Measurements from ENCODE around the gene APMAP.

Gene APMAP

DNA sequence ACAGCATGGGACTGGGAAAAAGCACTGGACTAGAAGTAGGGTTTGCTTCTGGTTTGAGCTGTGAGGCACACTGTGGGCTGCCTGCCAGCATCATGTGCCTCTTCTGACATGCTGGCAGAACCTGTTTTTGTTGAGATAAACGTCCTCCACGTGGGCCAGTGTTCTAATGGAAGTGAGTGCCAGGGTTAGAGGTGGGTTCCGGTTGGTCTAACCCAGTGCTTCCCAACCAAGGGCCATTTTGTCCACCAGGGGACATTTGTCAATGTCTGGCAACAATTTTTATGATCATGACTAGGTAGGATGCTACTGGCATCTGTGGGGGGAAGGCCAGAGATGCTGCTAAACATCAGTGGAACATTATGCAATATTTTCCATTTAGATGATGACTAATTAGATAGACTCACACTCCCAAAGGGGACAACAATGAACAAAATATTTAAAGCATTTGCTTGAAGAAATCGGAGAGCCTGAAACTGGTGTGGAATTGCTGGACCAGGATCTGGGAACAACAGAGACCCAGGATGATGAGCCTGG is 7.8 kb upstream of the APMAP start:
- H3K36me3 ChIP-seq (ENCODE audit: insufficient read depth, low read depth, low read length): no peaks in the 10 kb centered on the region
- H3K27ac ChIP-seq (ENCODE audit: low read length): no peak overlapping the region
- H3K4me1 ChIP-seq (ENCODE audit: insufficient read depth, low read length): no peaks in the 10 kb centered on the region
- H3K27me3 ChIP-seq (ENCODE audit: insufficient read depth, low read length): peaks cover 26% of the 10 kb centered on the region
- H3K9ac ChIP-seq (ENCODE audit: low read depth, low read length): no peak overlapping the region
- no peak overlapping the region for H3K4me3 ChIP-seq (ENCODE audit: low read length)
- no peaks in the 10 kb centered on the region for H3K9me3 ChIP-seq (ENCODE audit: insufficient read depth, low read depth, low read length)

DNA sequence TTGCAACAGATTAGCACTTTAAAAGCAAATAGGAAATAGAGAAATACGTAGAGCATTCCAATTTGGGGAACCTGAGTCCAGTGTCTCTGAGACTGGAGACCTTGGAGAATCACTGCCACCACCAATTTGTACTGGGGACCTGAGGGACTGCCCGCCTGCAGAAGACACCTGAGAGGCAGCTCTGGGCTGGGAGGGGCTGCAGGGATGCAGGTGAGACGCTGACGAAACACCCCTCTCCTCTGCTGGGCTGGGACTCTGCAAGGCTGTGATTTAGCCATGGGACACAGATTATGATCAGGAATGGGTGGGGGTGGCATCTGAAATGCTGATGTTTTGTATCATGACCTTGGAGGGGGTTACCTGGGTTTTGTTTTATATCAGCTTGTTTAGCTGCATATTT is 7.0 kb upstream of the APMAP start:
- no peak overlapping the region for H3K9ac ChIP-seq (ENCODE audit: low read depth, low read length)
- no peaks in the 10 kb centered on the region for H3K9me3 ChIP-seq (ENCODE audit: insufficient read depth, low read depth, low read length)
- H3K36me3 ChIP-seq (ENCODE audit: insufficient read depth, low read depth, low read length): no peaks in the 10 kb centered on the region
- H3K27ac ChIP-seq (ENCODE audit: low read length): no peak overlapping the region
- no peak overlapping the region for H3K4me3 ChIP-seq (ENCODE audit: low read length)
- peaks cover 26% of the 10 kb centered on the region for H3K27me3 ChIP-seq (ENCODE audit: insufficient read depth, low read length)
- H3K4me1 ChIP-seq (ENCODE audit: insufficient read depth, low read length): no peaks in the 10 kb centered on the region

DNA sequence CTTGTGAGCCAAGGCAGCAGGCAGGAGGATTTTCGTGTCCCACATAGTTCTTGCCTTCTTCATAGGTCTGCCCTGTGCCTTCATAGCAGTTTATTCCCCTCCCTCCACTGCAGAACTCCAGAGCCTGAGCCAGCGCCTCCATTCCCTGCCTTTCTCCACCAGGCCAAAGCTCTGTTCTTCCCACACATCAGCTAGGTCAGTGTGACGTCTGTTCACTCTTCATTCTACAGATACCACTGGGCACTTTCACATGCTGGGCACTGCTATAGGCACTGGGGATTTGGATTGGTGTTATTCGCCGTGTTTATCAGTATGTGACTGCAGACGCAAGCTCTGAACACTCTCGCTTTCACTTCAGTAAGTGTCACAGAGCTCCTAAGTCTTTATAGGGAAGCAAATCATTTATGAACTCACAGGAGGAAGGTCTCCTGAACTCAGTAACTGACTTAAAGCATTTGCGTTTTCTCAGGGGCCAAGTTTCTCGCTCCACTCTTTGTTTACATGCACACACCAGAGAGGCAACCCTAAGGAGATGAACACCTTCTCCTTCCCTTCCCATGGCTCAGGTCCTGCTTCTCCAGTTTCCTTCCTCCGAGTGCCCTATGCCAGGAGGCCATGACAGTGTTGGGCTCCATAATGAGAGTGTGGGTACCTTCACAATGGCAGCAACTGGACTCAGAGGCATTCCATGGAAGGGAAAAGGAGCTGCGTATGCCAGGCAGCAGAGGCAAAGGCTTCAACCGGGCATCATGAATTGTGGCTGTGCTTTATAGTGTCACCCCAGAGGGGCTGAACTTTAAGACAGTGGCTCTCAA is 6.3 kb upstream of the APMAP start:
- Histone ChIP-seq H3K9ac (ENCODE audit: low read depth, low read length) (no peak overlapping the region), H3K4me3 (ENCODE audit: low read length) (no peak overlapping the region)

DNA sequence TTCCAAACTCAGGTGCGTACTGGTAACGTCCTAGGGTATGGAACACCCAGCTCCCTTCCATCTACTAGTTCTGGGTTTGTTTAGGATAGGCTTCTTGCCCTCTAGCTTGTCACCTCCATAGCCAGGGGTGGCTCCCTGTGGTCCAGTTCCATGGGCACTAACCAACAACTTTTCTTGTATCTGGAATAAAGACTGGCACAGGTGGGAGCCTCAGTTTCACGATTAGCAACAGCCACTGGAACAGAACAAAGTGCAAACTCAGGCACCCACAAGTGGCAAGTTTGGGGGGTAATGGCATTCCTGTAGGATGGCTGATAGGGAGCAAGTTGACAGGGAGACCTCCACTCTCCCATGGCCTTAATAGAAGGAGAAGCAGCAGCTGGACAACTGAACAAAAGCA is 5.6 kb upstream of the APMAP start:
- no peak overlapping the region for H3K9ac ChIP-seq (ENCODE audit: low read depth, low read length)
- H3K27me3 ChIP-seq (ENCODE audit: insufficient read depth, low read length): peaks cover 26% of the 10 kb centered on the region
- H3K4me1 ChIP-seq (ENCODE audit: insufficient read depth, low read length): peaks cover under 1% of the 10 kb centered on the region; the same call in 1 of the 2 replicates
- H3K36me3 ChIP-seq (ENCODE audit: insufficient read depth, low read depth, low read length): no peaks in the 10 kb centered on the region
- H3K27ac ChIP-seq (ENCODE audit: low read length): no peak overlapping the region
- H3K9me3 ChIP-seq (ENCODE audit: insufficient read depth, low read depth, low read length): no peaks in the 10 kb centered on the region
- no peak overlapping the region for H3K4me3 ChIP-seq (ENCODE audit: low read length)

More for the DNA sequence above, 6.3 kb upstream of the APMAP start:
- H3K36me3 ChIP-seq (ENCODE audit: insufficient read depth, low read depth, low read length): no peaks in the 10 kb centered on the region
- peaks cover 26% of the 10 kb centered on the region for H3K27me3 ChIP-seq (ENCODE audit: insufficient read depth, low read length)
- no peaks in the 10 kb centered on the region for H3K4me1 ChIP-seq (ENCODE audit: insufficient read depth, low read length)
- no peak overlapping the region for H3K27ac ChIP-seq (ENCODE audit: low read length)
- H3K9me3 ChIP-seq (ENCODE audit: insufficient read depth, low read depth, low read length): no peaks in the 10 kb centered on the region

DNA sequence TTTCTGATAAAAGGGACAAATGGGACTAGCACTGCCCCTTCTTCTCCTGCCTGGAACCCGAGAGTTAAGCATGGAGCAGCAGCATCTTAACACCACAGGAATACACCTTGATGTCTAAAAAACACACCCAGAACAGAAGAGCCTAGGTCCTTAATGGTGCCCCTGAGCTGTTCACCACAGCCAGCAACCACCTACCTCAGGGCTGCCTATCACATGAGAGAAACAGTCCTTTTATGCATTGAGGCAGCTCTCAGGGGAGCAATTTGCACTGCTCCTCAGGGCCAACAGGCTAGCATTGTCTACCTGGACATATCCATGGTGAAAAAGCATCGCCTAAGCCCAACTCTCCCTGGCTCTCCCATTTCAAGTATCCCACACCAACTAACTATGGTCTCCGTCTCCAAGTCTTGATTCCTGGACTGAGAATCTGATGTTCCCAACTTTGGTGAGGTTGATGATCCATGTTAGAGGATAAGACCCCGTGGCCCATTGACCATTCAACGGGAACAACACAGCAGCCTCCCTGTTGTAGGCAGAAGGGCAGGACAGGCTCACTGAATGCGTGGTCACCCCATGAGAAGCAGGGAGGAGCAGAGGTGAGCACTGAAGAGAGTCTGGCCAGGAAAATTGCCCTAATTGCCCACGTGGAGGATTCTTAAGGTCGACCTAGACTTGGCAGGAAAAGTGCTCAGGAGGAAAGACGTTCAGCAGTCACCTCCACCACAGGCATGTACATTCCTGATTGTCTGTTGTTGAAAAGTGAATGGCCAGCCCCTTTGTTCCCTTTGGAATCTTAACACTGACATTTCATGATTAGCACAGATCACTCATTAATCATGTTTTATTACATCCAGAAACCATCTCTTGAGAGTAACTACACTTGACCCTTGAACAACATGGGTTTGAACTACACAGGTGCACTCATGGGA is 4.2 kb upstream of the APMAP start:
- H3K4me1 ChIP-seq (ENCODE audit: insufficient read depth, low read length): peaks cover 2% of the 10 kb centered on the region; the same call in 1 of the 2 replicates
- no peak overlapping the region for H3K4me3 ChIP-seq (ENCODE audit: low read length)
- no peak overlapping the region for H3K9ac ChIP-seq (ENCODE audit: low read depth, low read length)
- H3K27ac ChIP-seq (ENCODE audit: low read length): no peak overlapping the region
- H3K9me3 ChIP-seq (ENCODE audit: insufficient read depth, low read depth, low read length): no peaks in the 10 kb centered on the region
- H3K36me3 ChIP-seq (ENCODE audit: insufficient read depth, low read depth, low read length): no peaks in the 10 kb centered on the region
- H3K27me3 ChIP-seq (ENCODE audit: insufficient read depth, low read length): peaks cover 26% of the 10 kb centered on the region

DNA sequence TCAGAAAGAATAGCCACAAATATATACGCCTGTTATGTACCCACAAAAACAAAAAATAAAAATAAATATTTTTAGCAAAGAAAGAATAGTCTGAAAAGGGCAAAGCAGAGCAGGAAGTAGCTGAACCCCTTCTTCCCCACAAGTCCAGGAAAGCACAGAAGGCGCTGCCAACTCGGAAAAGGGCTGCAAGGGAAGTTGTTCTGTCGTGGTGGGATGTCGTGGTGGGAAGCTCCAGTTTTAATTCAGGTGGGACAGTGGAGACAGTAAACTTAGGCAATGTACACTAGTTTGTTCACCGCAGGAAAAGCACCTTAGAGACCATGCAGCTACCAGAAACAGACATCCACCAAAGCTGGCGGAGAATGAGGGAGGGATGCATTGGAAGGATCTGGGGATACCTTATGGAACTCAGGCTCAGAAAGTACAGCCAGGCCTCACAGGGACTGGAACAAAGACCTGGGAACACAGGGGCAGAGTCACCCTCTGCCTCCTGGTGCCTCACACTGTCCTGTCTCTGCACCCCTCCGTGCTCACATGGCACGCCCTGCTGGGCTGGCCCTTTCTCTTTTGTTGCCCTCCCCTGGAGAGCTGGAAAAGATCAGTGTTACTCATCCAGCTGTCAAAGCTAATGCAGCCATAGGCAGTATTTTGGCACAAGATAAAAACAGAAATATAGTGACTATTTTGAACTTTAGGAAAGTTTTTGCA is 3.3 kb upstream of the APMAP start:
- Histone ChIP-seq H3K27ac (ENCODE audit: low read length) (no peak overlapping the region), H3K9me3 (ENCODE audit: insufficient read depth, low read depth, low read length) (no peaks in the 10 kb centered on the region), H3K36me3 (ENCODE audit: insufficient read depth, low read depth, low read length) (no peaks in the 10 kb centered on the region), H3K27me3 (ENCODE audit: insufficient read depth, low read length) (peaks cover 26% of the 10 kb centered on the region), H3K4me1 (ENCODE audit: insufficient read depth, low read length) (peaks cover 2% of the 10 kb centered on the region; the same call in 1 of the 2 replicates), H3K9ac (ENCODE audit: low read depth, low read length) (no peak overlapping the region), H3K4me3 (ENCODE audit: low read length) (no peak overlapping the region)

DNA sequence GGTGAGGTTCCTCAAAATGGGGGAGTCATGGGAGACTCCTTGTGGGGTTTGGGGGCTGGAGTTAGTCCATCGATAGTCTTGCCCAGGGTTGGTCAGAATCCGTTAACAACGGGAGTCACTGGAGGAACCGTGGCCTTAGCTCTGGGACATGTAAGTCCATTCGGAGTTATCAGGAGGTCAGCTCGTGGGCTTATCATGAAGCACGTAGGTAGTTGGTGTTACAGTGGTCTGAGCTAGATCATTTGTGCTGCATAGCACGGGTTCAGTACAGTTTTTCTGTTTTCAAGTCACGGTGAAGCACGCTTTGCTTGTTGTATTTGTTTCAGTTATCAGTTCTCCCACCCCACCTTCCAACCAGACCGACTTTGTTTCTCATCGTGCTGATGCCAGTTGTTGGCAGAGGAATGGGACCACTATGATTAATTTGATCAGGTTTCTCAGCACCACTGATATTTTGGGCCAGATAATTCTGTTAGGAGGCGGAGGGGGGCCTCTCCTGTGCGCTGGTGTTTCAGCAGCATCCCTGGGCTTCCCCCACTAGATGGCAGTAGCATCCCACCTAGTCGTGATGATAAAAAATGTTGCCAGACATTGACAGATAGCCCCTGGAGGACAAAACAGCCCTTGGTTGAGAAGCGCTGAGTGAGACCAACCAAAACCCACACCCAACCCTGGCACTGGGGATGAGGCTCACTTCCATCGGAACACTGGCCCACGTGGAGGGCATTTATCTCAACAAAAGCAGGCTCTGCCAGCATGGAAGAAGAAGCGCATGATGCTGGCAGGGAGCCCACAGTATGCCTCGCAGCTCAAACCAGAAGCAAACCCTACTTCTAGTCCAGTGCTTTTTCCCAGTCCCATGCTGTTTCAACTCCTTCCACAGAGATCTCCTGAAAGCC is 2.2 kb upstream of the APMAP start:
- Histone ChIP-seq H3K9ac (ENCODE audit: low read depth, low read length) (no peak overlapping the region), H3K36me3 (ENCODE audit: insufficient read depth, low read depth, low read length) (no peaks in the 10 kb centered on the region), H3K9me3 (ENCODE audit: insufficient read depth, low read depth, low read length) (no peaks in the 10 kb centered on the region), H3K27ac (ENCODE audit: low read length) (no peak overlapping the region), H3K4me3 (ENCODE audit: low read length) (no peak overlapping the region), H3K4me1 (ENCODE audit: insufficient read depth, low read length) (peaks cover 2% of the 10 kb centered on the region; the same call in 1 of the 2 replicates), H3K27me3 (ENCODE audit: insufficient read depth, low read length) (peaks cover 20% of the 10 kb centered on the region; the same call in 1 of the 2 replicates)

DNA sequence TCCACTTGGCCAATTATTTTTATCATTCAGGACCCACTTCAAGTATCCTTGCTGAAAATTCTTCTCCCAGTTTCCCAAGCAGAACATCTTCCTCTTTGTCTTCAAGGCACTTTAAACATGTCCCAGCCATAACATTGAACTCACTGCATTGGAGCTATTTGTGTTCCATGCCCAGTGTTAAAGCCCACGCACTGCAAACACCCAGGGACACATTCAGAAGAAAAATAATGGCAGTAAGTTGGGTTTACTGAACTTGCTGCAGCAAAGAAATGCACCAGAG is 1.6 kb upstream of the APMAP start:
- Histone ChIP-seq H3K27me3 (ENCODE audit: insufficient read depth, low read length) (peaks cover 15% of the 10 kb centered on the region; the same call in 1 of the 2 replicates), H3K9me3 (ENCODE audit: insufficient read depth, low read depth, low read length) (no peaks in the 10 kb centered on the region), H3K4me3 (ENCODE audit: low read length) (no peak overlapping the region), H3K9ac (ENCODE audit: low read depth, low read length) (no peak overlapping the region), H3K27ac (ENCODE audit: low read length) (no peak overlapping the region), H3K36me3 (ENCODE audit: insufficient read depth, low read depth, low read length) (no peaks in the 10 kb centered on the region), H3K4me1 (ENCODE audit: insufficient read depth, low read length) (peaks cover 2% of the 10 kb centered on the region; the same call in 1 of the 2 replicates)

DNA sequence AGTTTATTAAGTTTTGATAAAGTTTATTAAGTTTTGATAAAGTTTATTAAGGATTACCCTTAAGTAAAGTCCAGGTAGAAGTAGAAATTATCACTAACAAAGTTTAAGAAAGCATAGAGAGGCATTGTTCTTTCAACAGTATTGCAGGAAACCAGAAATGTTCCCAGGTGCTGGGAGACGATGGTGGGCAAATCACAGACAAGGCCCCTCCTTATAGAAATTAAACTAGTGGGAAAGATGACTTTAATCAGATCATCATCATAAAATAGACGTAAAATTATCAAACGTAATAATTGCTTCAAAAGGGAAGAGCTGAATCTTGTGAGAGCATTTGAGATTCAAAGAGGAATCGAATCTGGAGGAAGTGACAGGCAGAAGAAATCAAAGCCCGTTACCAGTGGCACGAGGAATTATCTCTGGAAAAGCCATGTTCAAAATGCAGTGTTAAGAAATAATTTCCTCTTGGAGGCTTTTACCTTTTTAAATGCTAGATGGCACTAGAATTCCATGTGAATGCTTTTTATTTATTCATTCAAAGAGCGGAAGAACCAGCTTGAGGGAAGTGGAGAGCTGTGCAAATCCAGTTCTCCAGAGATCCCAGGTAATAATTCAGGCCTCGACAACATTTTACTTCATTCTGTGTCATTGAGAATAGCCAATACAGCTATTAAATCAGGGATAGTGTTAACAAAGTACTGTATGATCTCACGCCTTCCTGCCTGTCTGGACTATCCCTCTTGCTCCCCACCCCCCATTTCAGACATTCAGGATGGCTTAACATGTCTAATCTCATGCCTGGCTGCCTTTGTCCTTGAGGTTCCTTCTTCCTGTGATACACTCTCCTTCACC is 1.0 kb upstream of the APMAP start:
- Histone ChIP-seq H3K9ac (ENCODE audit: low read depth, low read length) (peak overlapping the region; percentile 86; the same call in 1 of the 2 replicates), H3K36me3 (ENCODE audit: insufficient read depth, low read depth, low read length) (no peaks in the 10 kb centered on the region), H3K27me3 (ENCODE audit: insufficient read depth, low read length) (peaks cover 9% of the 10 kb centered on the region; the same call in 1 of the 2 replicates), H3K4me3 (ENCODE audit: low read length) (peak overlapping the region; percentile 92), H3K9me3 (ENCODE audit: insufficient read depth, low read depth, low read length) (no peaks in the 10 kb centered on the region), H3K27ac (ENCODE audit: low read length) (no peak overlapping the region), H3K4me1 (ENCODE audit: insufficient read depth, low read length) (peaks cover 2% of the 10 kb centered on the region; the same call in 1 of the 2 replicates)

DNA sequence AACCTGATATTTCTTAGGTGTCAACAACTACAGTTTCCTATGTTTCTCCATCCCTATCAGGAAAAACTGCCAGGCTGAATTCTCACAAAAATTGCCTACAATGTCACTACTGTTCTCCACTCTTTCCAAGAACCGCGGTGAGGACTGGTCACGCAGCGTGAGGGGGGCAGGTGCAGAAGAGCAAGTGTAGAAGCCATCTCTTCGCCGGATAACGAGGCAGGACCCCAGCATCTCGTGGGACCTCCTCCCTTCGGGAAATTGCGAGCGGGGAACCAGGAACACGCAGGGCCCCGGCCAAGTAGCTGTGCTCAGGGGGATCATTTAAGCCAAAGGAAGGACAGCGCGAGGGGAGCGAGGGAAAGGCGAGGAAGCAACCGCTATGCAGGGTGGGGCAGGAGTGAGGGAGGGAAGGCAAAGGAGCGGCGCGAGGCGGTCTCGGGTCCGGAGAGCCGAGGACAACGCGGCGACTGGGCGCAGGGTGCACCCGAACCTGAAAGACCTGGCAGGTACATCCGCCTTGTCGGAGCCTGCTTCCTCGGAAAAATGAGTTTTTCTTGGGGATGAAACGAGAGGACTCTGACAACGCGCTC is 559 bp downstream of the APMAP start:
- Histone ChIP-seq H3K27ac (ENCODE audit: low read length) (no peak overlapping the region), H3K4me3 (ENCODE audit: low read length) (peak overlapping the region; percentile 92), H3K4me1 (ENCODE audit: insufficient read depth, low read length) (peaks cover 2% of the 10 kb centered on the region; the same call in 1 of the 2 replicates), H3K9ac (ENCODE audit: low read depth, low read length) (peak overlapping the region; percentile 86; the same call in 1 of the 2 replicates), H3K36me3 (ENCODE audit: insufficient read depth, low read depth, low read length) (no peaks in the 10 kb centered on the region), H3K9me3 (ENCODE audit: insufficient read depth, low read depth, low read length) (no peaks in the 10 kb centered on the region), H3K27me3 (ENCODE audit: insufficient read depth, low read length) (no peaks in the 10 kb centered on the region)

Data from iPS-20b (cell line).